Measurements from ENCODE around the gene TIMM23.

Gene TIMM23

GRCh38 chr10:46052057-46052790 lies 79.9 kb downstream of the TIMM23 start:
- DNase-seq (ENCODE audit: low read depth in 3 of 3, low spot score in 1 of 3): no peak

DNA sequence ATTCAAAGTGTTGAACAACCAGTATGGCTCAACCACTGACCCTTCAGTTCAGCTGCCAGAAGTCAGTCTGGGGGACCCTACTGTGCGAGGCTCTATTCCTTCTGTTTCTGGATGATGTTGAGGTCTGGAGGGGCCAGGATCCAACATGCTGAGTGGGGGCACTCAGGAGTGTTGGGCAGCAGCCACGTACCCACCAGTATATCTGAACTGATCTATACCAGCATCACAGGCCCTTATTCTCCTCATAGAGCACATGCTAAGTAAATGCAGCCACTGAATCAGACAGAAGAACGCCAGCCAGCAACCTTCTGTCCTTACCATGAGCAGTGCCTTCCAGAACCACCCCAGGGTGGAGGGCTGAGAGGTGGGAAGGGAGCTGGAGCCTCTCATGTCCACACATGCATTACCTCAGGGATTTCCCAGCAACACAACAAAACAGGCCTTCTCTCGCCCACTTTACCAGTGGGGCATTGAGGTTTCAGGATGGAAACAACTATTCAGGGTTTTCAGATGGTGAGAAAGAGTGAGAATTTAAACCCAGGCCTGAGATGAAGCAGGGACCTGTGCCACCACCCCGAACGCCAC lies 80.6 kb downstream of the TIMM23 start:
- DNase-seq (ENCODE audit: low read depth in 3 of 3, low spot score in 1 of 3): no peak

Data from stimulated activated CD4-positive, alpha-beta T cell treated with anti-CD3 and anti-CD28 coated beads, TNF-alpha, amount 100 ng/mL, for 1 hour (primary cell).